HepG2 (cell line): ENCODE measurements around the gene MAT2A. TPM values are rescaled to one million over a fixed set of nuclear protein-coding genes. Genes with fewer than 3 reads are reported as not detected.

Experiments
- ATAC-seq: fragments of 200-7000 bp; cut with Tn5 transposase; 3 replicates; pipeline ENCODE4 v1.9.1; 2020; ENCODE audit warnings: mild to moderate bottlenecking, moderate library complexity
- BruUV-seq: library from RNA; stranded (reverse); fragments of 400-500 nt; replicated peaks from 2 replicates; lab custom pipeline; 2021; lab: Mats Ljungman, UMichigan
- CTCF ChIA-PET: fragments of 300-600 bp; formaldehyde crosslinking; extraction: SDS; loops from one replicate; lab custom pipeline; 2021; ENCODE audit warnings: low total read pairs, inconsistent platforms, low intra/inter-chr PET ratio; lab: Yijun Ruan, JAX
- POLR2A ChIA-PET: fragments of 350-600 bp; sonication (Branson Sonifier 250); formaldehyde crosslinking; loops from one replicate; lab custom pipeline; 2020; ENCODE audit warnings: antibody characterized with exemption, inconsistent platforms; lab: Yijun Ruan, JAX
- DNase-seq: peaks from one replicate; pipeline ENCODE4 v3.0.0-alpha.2; 2015; ENCODE audit warnings: low spot score
- FAIRE-seq: peaks from 3 replicates; lab custom pipeline; 2011; peaks lifted over from hg19 to GRCh38; lab: Jason Lieb, UNC
- H2AFZ ChIP-seq: one replicate; pipeline ENCODE4 v1.6.1; 2011; ENCODE audit warnings: low read length, inconsistent platforms
- H3K27ac ChIP-seq: fragments of 300-600 bp; 3 replicates; pipeline ENCODE4 v1.8.0; 2011; ENCODE audit warnings: mixed run types, mild to moderate bottlenecking, mixed read lengths, low read length, inconsistent platforms; ENCODE audit not compliant: insufficient read depth; ENCODE audit errors: extremely low read length
- H3K27me3 ChIP-seq, 2 experiments: fragments of 200-600 bp in 1 of 2; 2 replicates in 1 of 2; 3 replicates in 1 of 2; pipeline versions ENCODE4 v1.6.0 to v1.8.0; 2011; ENCODE audit warnings: low read length in 2 of 2, mild to moderate bottlenecking in 2 of 2, moderate library complexity in 2 of 2, inconsistent platforms in 1 of 2; ENCODE audit not compliant: insufficient read depth in 2 of 2, control insufficient read depth in 1 of 2
- H3K36me3 ChIP-seq, 2 experiments: fragments of 200-600 bp in 1 of 2; replicated peaks in 1 of 2; 2 replicates in 1 of 2; 3 replicates in 1 of 2; pipeline versions ENCODE4 v1.5.1 to v1.8.0; 2011; ENCODE audit warnings: low read length in 2 of 2, inconsistent platforms in 1 of 2; ENCODE audit not compliant: insufficient read depth in 2 of 2, control insufficient read depth in 1 of 2
- H3K4me1 ChIP-seq: 2 replicates; pipeline ENCODE4 v1.5.1; 2012; ENCODE audit warnings: low read length, inconsistent platforms; ENCODE audit not compliant: insufficient read depth
- H3K4me2 ChIP-seq: 2 replicates; pipeline ENCODE4 v1.6.0; 2011; ENCODE audit warnings: low read depth, low read length, inconsistent platforms
- H3K4me3 ChIP-seq, 3 experiments: fragments of 200-600 bp in 1 of 3; sonication (generic), shearing (Covaris generic) in 1 of 3; replicated peaks in 1 of 3; 2 replicates each; pipeline ENCODE4 v1.5.1; 2011 to 2016; ENCODE audit warnings: low read length in 3 of 3, inconsistent platforms in 2 of 3, low read depth in 2 of 3, mild to moderate bottlenecking in 2 of 3, control low read depth in 1 of 3, mixed read lengths in 1 of 3; ENCODE audit not compliant: insufficient read depth in 1 of 3
- H3K79me2 ChIP-seq: one replicate; pipeline ENCODE4 v1.6.1; 2011; ENCODE audit warnings: low read length, inconsistent platforms; ENCODE audit not compliant: insufficient read depth
- H3K9ac ChIP-seq: 2 replicates; pipeline ENCODE4 v1.6.0; 2011; ENCODE audit warnings: mild to moderate bottlenecking, low read depth, low read length, inconsistent platforms; ENCODE audit not compliant: insufficient read depth
- H3K9me3 ChIP-seq: 2 replicates; pipeline ENCODE4 v1.5.1; 2012; ENCODE audit warnings: mild to moderate bottlenecking, low read length
- H4K20me1 ChIP-seq: 2 replicates; pipeline ENCODE4 v1.6.0; 2011; ENCODE audit warnings: inconsistent platforms, mild to moderate bottlenecking, low read length, moderate library complexity; ENCODE audit not compliant: insufficient read depth
- CEBPB ChIP-seq: IDR thresholded peaks from 2 replicates; pipeline ENCODE4 v1.6.1; 2011; ENCODE audit warnings: low read depth, low read length, improper control_type of control experiment, borderline replicate concordance
- CEBPG ChIP-seq: IDR thresholded peaks from 2 replicates; pipeline ENCODE4 v1.6.1; 2016
- HOXA9 ChIP-seq: sonication (generic); formaldehyde crosslinking; IDR thresholded peaks from 2 replicates; pipeline ENCODE4 v1.8.1; 2022; ENCODE audit warnings: missing genetic modification reagents, mild to moderate bottlenecking, moderate library complexity, borderline replicate concordance
- MED1 ChIP-seq: sonication (generic); formaldehyde crosslinking; IDR thresholded peaks from 2 replicates; pipeline ENCODE4 v1.4.0; 2020; ENCODE audit warnings: missing genetic modification reagents
- NR2C2 ChIP-seq: sonication (generic); formaldehyde crosslinking; IDR thresholded peaks from 2 replicates; pipeline ENCODE4 v1.4.0; 2020; ENCODE audit warnings: missing genetic modification reagents, mild to moderate bottlenecking, moderate library complexity, borderline replicate concordance
- STAT6 ChIP-seq: sonication (generic); formaldehyde crosslinking; IDR thresholded peaks from 2 replicates; pipeline ENCODE4 v1.4.0; 2020; ENCODE audit warnings: missing genetic modification reagents, mild to moderate bottlenecking, borderline replicate concordance
- TERF1 ChIP-seq: sonication (generic); formaldehyde crosslinking; IDR thresholded peaks from 2 replicates; pipeline ENCODE4 v1.8.0; 2022; ENCODE audit warnings: mild to moderate bottlenecking, missing genetic modification reagents, moderate library complexity
- ZBTB38 ChIP-seq: sonication (generic); formaldehyde crosslinking; IDR thresholded peaks from 2 replicates; pipeline ENCODE4 v1.5.1; 2020; ENCODE audit warnings: mild to moderate bottlenecking, missing genetic modification reagents
- ZBTB4 ChIP-seq: sonication (generic); formaldehyde crosslinking; IDR thresholded peaks from 2 replicates; pipeline ENCODE4 v1.4.0; 2020; ENCODE audit warnings: missing genetic modification reagents, mild to moderate bottlenecking, borderline replicate concordance
- ZNF354B ChIP-seq: sonication (generic); formaldehyde crosslinking; IDR thresholded peaks from 2 replicates; pipeline ENCODE4 v1.8.0; 2022; ENCODE audit warnings: mild to moderate bottlenecking, missing genetic modification reagents
- WGBS: methylation state at CpG from one replicate; pipeline ENCODE4 v1.1.6; 2017; ENCODE audit warnings: low lambda C conversion rate; 5-methylcytosine and 5-hydroxymethylcytosine counted together
- in situ Hi-C: cut with HindIII; loops from 2 replicates; pipeline ENCODE4 v1.10.0; 2017; ENCODE audit warnings: low pct_unique_long_range_greater_than_20kb; ENCODE audit not compliant: extremely low pct_ligation_motif_present
- intact Hi-C: fragments of 100-400 bp; cut with micrococcal nuclease; formaldehyde crosslinking; loops from one replicate; pipeline ENCODE4 v1.10.0; 2022; ENCODE audit not compliant: unreplicated experiment
- polyA plus RNA-seq, 8 experiments: library from polyadenylated mRNA; depleted of rRNA in 3 of 8; stranded (reverse) in 7 of 8; unstranded in 1 of 8; fragments of >200 nt; fragmentation: Illumina TruSeq in 4 of 8; extraction: Trizol in 4 of 8; gene quantifications; 2 replicates each; pipeline versions ENCODE4 v1.2.1 to v1.2.3, GENCODE V29; 2011 to 2016; ENCODE audit warnings: low read depth in 4 of 8, missing spikeins in 1 of 8, mixed read lengths in 1 of 8; ENCODE audit not compliant: insufficient read depth in 1 of 8
- total RNA-seq, 5 experiments: library from RNA; depleted of rRNA; stranded (reverse); fragments of >200 nt; fragmentation: Illumina TruSeq; extraction: Trizol; gene quantifications; 2 replicates each; pipeline ENCODE4 v1.2.3, GENCODE V29; 2016; ENCODE audit warnings: low read depth in 1 of 5
- TF ChIP-seq, protein P1 (sequence below): sonication (generic); formaldehyde crosslinking; IDR thresholded peaks from 2 replicates; pipeline ENCODE4 v1.8.1; 2023; ENCODE audit warnings: missing genetic modification reagents, inconsistent platforms, borderline replicate concordance

Gene MAT2A
- total and polyA plus RNA-seq, 2 of the 13 experiments (the other 11 are each of a cell fraction or from before 2014, with no cell fraction given), result 155 to 331 TPM

GRCh38 chr2:85529809-85530208, 9.2 kb upstream of the MAT2A start (continued):
- TF ChIP-seq ZBTB4 (CRISPR knock-in tag), result no peak
- no peak for TF ChIP-seq ZBTB38 (CRISPR knock-in tag)

GRCh38 chr2:85531589-85531988, 7.4 kb upstream of the MAT2A start:
- Histone ChIP-seq H3K36me3 (no peaks in the 10 kb centered on the region), H3K9ac (no peak overlapping the region), H4K20me1 (no peaks in the 10 kb centered on the region), H3K4me2 (no peak overlapping the region), H3K4me3 (no peak overlapping the region), H3K27ac (no peak overlapping the region), H3K4me1 (peaks cover 3% of the 10 kb centered on the region; the same call in 1 of the 2 replicates), H3K27me3 (peaks cover 0 to 2% of the 10 kb centered on the region in 2 experiments; a peak in 2 of 5 replicates), H3K9me3 (no peaks in the 10 kb centered on the region), H2AFZ (no peak overlapping the region), H3K79me2 (no peaks in the 10 kb centered on the region)
- 49% methylated on average over 2 of the region's 2 CpGs for WGBS
- ChIA-PET CTCF (no interaction called here), POLR2A (interaction anchor here (1.3 to 1.6 kb wide), 2 partner anchors 9 to 111 kb away, joined by 3 to 4 read pairs; no protein-coding TSS in a partner anchor)
- TF ChIP-seq CEBPG (0 out of 2 replicates have a peak, but pooled peaks have one; percentile 25), HOXA9 (CRISPR knock-in tag) (no peak), ZNF354B (CRISPR knock-in tag) (no peak), CEBPB (peak; percentile 53; the same call in 1 of the 2 replicates), TERF1 (no peak), STAT6 (CRISPR knock-in tag) (no peak), NR2C2 (CRISPR knock-in tag) (no peak), MED1 (CRISPR knock-in tag) (no peak)
- TF ChIP-seq, protein P1, sequence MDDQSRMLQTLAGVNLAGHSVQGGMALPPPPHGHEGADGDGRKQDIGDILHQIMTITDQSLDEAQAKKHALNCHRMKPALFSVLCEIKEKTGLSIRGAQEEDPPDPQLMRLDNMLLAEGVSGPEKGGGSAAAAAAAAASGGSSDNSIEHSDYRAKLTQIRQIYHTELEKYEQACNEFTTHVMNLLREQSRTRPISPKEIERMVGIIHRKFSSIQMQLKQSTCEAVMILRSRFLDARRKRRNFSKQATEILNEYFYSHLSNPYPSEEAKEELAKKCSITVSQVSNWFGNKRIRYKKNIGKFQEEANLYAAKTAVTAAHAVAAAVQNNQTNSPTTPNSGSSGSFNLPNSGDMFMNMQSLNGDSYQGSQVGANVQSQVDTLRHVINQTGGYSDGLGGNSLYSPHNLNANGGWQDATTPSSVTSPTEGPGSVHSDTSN (CRISPR knock-in tag), result no peak
- DNase-seq (no peak), ATAC-seq (peak; percentile 17; the same call in 1 of the 3 replicates), FAIRE-seq (no peak)
- in situ Hi-C loops (no loop called here), intact Hi-C loops (no loop called here)
- BruUV-seq, result no TSS peak
